ENCODE data around the gene OR2AG2. TPM values are rescaled to one million over a fixed set of nuclear protein-coding genes. Genes with fewer than 3 reads are reported as not detected.

The OR2AG2 gene
- total RNA-seq, 1 experiment from 2014 or later, result 0.33 TPM

GRCh38 chr11:6717426-6717825 lies 54.4 kb downstream of the OR2AG2 start:
- Histone ChIP-seq H3K36me3 (no peaks in the 10 kb centered on the region), H3K9me3 (peaks cover 2% of the 10 kb centered on the region; the same call in 1 of the 2 replicates), H3K4me3 (no peak overlapping the region), H3K27me3 (no peaks in the 10 kb centered on the region)
- no peak for DNase-seq

Other genes starting within 250 kb of the OR2AG2 start
- gene RRP8, start 168.4 kb downstream of the OR2AG2 start, total RNA-seq (2014; rRNA removed; shearing (Covaris generic); ENCODE audit: low replicate concordance), result 21.1 and 32.9 TPM in 2 replicates
- gene ILK, start 168.2 kb downstream of the OR2AG2 start, total RNA-seq (2014; rRNA removed; shearing (Covaris generic); ENCODE audit: low replicate concordance), result 92.9 and 136 TPM in 2 replicates
- gene TAF10, start 159.8 kb downstream of the OR2AG2 start, total RNA-seq (2014; rRNA removed; shearing (Covaris generic); ENCODE audit: low replicate concordance), result 59.5 and 111 TPM in 2 replicates
- gene TPP1, start 152.6 kb downstream of the OR2AG2 start, total RNA-seq (2014; rRNA removed; shearing (Covaris generic); ENCODE audit: low replicate concordance), result 2.5 and 15.2 TPM in 2 replicates
- 4.3 and 5.4 TPM in 2 replicates for gene DCHS1, start 116.2 kb downstream of the OR2AG2 start, total RNA-seq (2014; rRNA removed; shearing (Covaris generic); ENCODE audit: low replicate concordance)
- gene MRPL17, start 88.6 kb downstream of the OR2AG2 start, total RNA-seq (2014; rRNA removed; shearing (Covaris generic); ENCODE audit: low replicate concordance), result 77.2 and 1,705 TPM in 2 replicates
- gene OR2AG1, start 11.0 kb upstream of the OR2AG2 start, total RNA-seq (2014; rRNA removed; shearing (Covaris generic); ENCODE audit: low replicate concordance), result not detected in 2 replicates
- not detected in 2 replicates for gene OR6A2, start 27.7 kb upstream of the OR2AG2 start, total RNA-seq (2014; rRNA removed; shearing (Covaris generic); ENCODE audit: low replicate concordance)
- not detected in 2 replicates for gene OR10A5, start 73.7 kb upstream of the OR2AG2 start, total RNA-seq (2014; rRNA removed; shearing (Covaris generic); ENCODE audit: low replicate concordance)
- gene OR10A2, start 91.1 kb upstream of the OR2AG2 start, total RNA-seq (2014; rRNA removed; shearing (Covaris generic); ENCODE audit: low replicate concordance), result not detected in 2 replicates
- not detected in 2 replicates for gene OR10A4, start 104.6 kb upstream of the OR2AG2 start, total RNA-seq (2014; rRNA removed; shearing (Covaris generic); ENCODE audit: low replicate concordance)
- not detected in 2 replicates for gene OR2D2, start 120.5 kb upstream of the OR2AG2 start, total RNA-seq (2014; rRNA removed; shearing (Covaris generic); ENCODE audit: low replicate concordance)
- not detected in 2 replicates for gene OR2D3, start 149.0 kb upstream of the OR2AG2 start, total RNA-seq (2014; rRNA removed; shearing (Covaris generic); ENCODE audit: low replicate concordance)
- 6.2 and 8.0 TPM in 2 replicates for gene ZNF215, start 154.4 kb upstream of the OR2AG2 start, total RNA-seq (2014; rRNA removed; shearing (Covaris generic); ENCODE audit: low replicate concordance)
- gene ZNF214, start 248.4 kb upstream of the OR2AG2 start, total RNA-seq (2014; rRNA removed; shearing (Covaris generic); ENCODE audit: low replicate concordance), result 1.1 and 2.2 TPM in 2 replicates
- gene NLRP14, start 248.5 kb upstream of the OR2AG2 start, total RNA-seq (2014; rRNA removed; shearing (Covaris generic); ENCODE audit: low replicate concordance), result 0.12 TPM in 1 of 2 replicates, not detected in the other